HepG2 (cell line): ENCODE results near the gene GJD3. TPM values are rescaled to one million over a fixed set of nuclear protein-coding genes. Genes with fewer than 3 reads are reported as not detected.
A peak's percentile ranks its signal among the peaks of the same experiment; 100 is the strongest.

Experiments
- FOXA1 ChIP-seq, 2 experiments: fragments of 450-650 bp in 1 of 2; sonication (generic) in 1 of 2; formaldehyde crosslinking in 1 of 2; IDR thresholded peaks; 2 replicates each; pipeline versions ENCODE4 v1.4.0 to v1.6.1; 2016 to 2020; ENCODE audit warnings: missing genetic modification reagents in 1 of 2
- IRF2 ChIP-seq: IDR thresholded peaks from 2 replicates; pipeline ENCODE4 v1.6.1; 2018; ENCODE audit warnings: missing genetic modification reagents, missing compliant biosample characterization
- KDM5B ChIP-seq: sonication (generic); formaldehyde crosslinking; IDR thresholded peaks from 2 replicates; pipeline ENCODE4 v1.4.0; 2020; ENCODE audit warnings: missing genetic modification reagents, mild to moderate bottlenecking, borderline replicate concordance
- NCOR1 ChIP-seq: fragments of 200-600 bp; sonication (generic); IDR thresholded peaks from 2 replicates; pipeline ENCODE4 v1.7.0; 2017; ENCODE audit warnings: antibody characterized with exemption, low read length, borderline replicate concordance
- NFE2 ChIP-seq: sonication (generic); formaldehyde crosslinking; IDR thresholded peaks from 2 replicates; pipeline ENCODE4 v1.4.0; 2020; ENCODE audit warnings: missing genetic modification reagents
- NR2F6 ChIP-seq, 2 experiments: IDR thresholded peaks; 2 replicates each; pipeline ENCODE4 v1.6.1; 2016; ENCODE audit warnings: antibody characterized with exemption in 1 of 2, mild to moderate bottlenecking in 1 of 2
- PAXIP1 ChIP-seq: sonication (generic); formaldehyde crosslinking; conservative IDR thresholded peaks from 2 replicates; pipeline ENCODE4 v1.4.0; 2020; ENCODE audit warnings: mild to moderate bottlenecking, missing genetic modification reagents, moderate library complexity
- RAD51 ChIP-seq: fragments of 450-650 bp; IDR thresholded peaks from 2 replicates; pipeline ENCODE4 v1.6.1; 2016; ENCODE audit warnings: borderline replicate concordance
- RFXAP ChIP-seq: sonication (generic); formaldehyde crosslinking; IDR thresholded peaks from 2 replicates; pipeline ENCODE4 v1.4.0; 2020; ENCODE audit warnings: missing genetic modification reagents, borderline replicate concordance
- TFAP4 ChIP-seq: sonication (generic); IDR thresholded peaks from 2 replicates; pipeline ENCODE4 v1.6.1; 2016; ENCODE audit warnings: low read depth, borderline replicate concordance
- ZBTB21 ChIP-seq: sonication (generic); formaldehyde crosslinking; IDR thresholded peaks from 2 replicates; pipeline ENCODE4 v1.4.0; 2020; ENCODE audit warnings: missing genetic modification reagents
- ZBTB8A ChIP-seq: sonication (generic); formaldehyde crosslinking; IDR thresholded peaks from 2 replicates; pipeline ENCODE4 v1.4.0; 2020; ENCODE audit warnings: mild to moderate bottlenecking, low read depth, missing genetic modification reagents, borderline replicate concordance
- ZFP37 ChIP-seq: sonication (generic); formaldehyde crosslinking; IDR thresholded peaks from 2 replicates; pipeline ENCODE4 v1.4.0; 2020; ENCODE audit warnings: missing genetic modification reagents, borderline replicate concordance
- ZFP41 ChIP-seq: sonication (generic); formaldehyde crosslinking; IDR thresholded peaks from 2 replicates; pipeline ENCODE4 v1.4.0; 2020; ENCODE audit warnings: mild to moderate bottlenecking, missing genetic modification reagents, borderline replicate concordance
- ZNF101 ChIP-seq: sonication (generic); formaldehyde crosslinking; IDR thresholded peaks from 2 replicates; pipeline ENCODE4 v1.4.0; 2020; ENCODE audit warnings: mild to moderate bottlenecking, low read depth, missing genetic modification reagents, borderline replicate concordance
- ZNF674 ChIP-seq: sonication (generic); formaldehyde crosslinking; IDR thresholded peaks from 2 replicates; pipeline ENCODE4 v1.5.0; 2020; ENCODE audit warnings: low read depth, mild to moderate bottlenecking, missing genetic modification reagents
- ZNF709 ChIP-seq: sonication (generic); formaldehyde crosslinking; IDR thresholded peaks from 2 replicates; pipeline ENCODE4 v1.5.0; 2020; ENCODE audit warnings: mild to moderate bottlenecking, missing genetic modification reagents
- polyA plus RNA-seq, 8 experiments: library from polyadenylated mRNA; depleted of rRNA in 3 of 8; stranded (reverse) in 7 of 8; unstranded in 1 of 8; fragments of >200 nt; fragmentation: Illumina TruSeq in 4 of 8; extraction: Trizol in 4 of 8; gene quantifications; 2 replicates each; pipeline versions ENCODE4 v1.2.1 to v1.2.3, GENCODE V29; 2011 to 2016; ENCODE audit warnings: low read depth in 4 of 8, missing spikeins in 1 of 8, mixed read lengths in 1 of 8; ENCODE audit not compliant: insufficient read depth in 1 of 8
- total RNA-seq, 5 experiments: library from RNA; depleted of rRNA; stranded (reverse); fragments of >200 nt; fragmentation: Illumina TruSeq; extraction: Trizol; gene quantifications; 2 replicates each; pipeline ENCODE4 v1.2.3, GENCODE V29; 2016; ENCODE audit warnings: low read depth in 1 of 5
- TF ChIP-seq, protein P1 (sequence below): sonication (generic); formaldehyde crosslinking; IDR thresholded peaks from 2 replicates; pipeline ENCODE4 v1.4.0; 2020; ENCODE audit warnings: mild to moderate bottlenecking, missing genetic modification reagents
- TF ChIP-seq, protein P2 (sequence below): sonication (generic); formaldehyde crosslinking; IDR thresholded peaks from 2 replicates; pipeline ENCODE4 v1.4.0; 2020; ENCODE audit warnings: missing genetic modification reagents, borderline replicate concordance

The GJD3 gene
- total and polyA plus RNA-seq, 2 of the 13 experiments (the other 11 are each of a cell fraction or from before 2014, with no cell fraction given): not detected

- peak; percentile 5; the same call in 1 of the 2 replicates for TF ChIP-seq ZBTB21
- TF ChIP-seq RAD51: no peak
- 0 out of 2 replicates have a peak, but pooled peaks have one; percentile 64 for TF ChIP-seq KDM5B (CRISPR knock-in tag)
- TF ChIP-seq ZNF709 (CRISPR knock-in tag): 0 out of 2 replicates have a peak, but pooled peaks have one; percentile 4
- TF ChIP-seq IRF2 (CRISPR knock-in tag): peak; percentile 1; the same call in 1 of the 2 replicates
- peak; percentile 47; the same call in 1 of the 2 replicates for TF ChIP-seq TFAP4
- 0 out of 2 replicates have a peak, but pooled peaks have one; percentile 7 for TF ChIP-seq ZFP41
- no peak for TF ChIP-seq ZBTB8A (CRISPR knock-in tag)
- TF ChIP-seq RFXAP (CRISPR knock-in tag): no peak
- TF ChIP-seq FOXA1 (IDR thresholded peaks at IDR 0.05): no peak
- TF ChIP-seq FOXA1 (CRISPR knock-in tag; IDR thresholded peaks at IDR 0.05): no peak
- TF ChIP-seq, protein P1, sequence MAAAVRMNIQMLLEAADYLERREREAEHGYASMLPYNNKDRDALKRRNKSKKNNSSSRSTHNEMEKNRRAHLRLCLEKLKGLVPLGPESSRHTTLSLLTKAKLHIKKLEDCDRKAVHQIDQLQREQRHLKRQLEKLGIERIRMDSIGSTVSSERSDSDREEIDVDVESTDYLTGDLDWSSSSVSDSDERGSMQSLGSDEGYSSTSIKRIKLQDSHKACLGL (CRISPR knock-in tag): no peak
- TF ChIP-seq ZFP37 (CRISPR knock-in tag): no peak
- peak; percentile 49 for TF ChIP-seq NCOR1
- TF ChIP-seq NFE2 (CRISPR knock-in tag): no peak
- TF ChIP-seq ZNF674: no peak
- no peak for TF ChIP-seq ZNF101 (CRISPR knock-in tag)
- peak; percentile 45; the same call in 1 of the 2 replicates for TF ChIP-seq PAXIP1
- TF ChIP-seq, protein P2, sequence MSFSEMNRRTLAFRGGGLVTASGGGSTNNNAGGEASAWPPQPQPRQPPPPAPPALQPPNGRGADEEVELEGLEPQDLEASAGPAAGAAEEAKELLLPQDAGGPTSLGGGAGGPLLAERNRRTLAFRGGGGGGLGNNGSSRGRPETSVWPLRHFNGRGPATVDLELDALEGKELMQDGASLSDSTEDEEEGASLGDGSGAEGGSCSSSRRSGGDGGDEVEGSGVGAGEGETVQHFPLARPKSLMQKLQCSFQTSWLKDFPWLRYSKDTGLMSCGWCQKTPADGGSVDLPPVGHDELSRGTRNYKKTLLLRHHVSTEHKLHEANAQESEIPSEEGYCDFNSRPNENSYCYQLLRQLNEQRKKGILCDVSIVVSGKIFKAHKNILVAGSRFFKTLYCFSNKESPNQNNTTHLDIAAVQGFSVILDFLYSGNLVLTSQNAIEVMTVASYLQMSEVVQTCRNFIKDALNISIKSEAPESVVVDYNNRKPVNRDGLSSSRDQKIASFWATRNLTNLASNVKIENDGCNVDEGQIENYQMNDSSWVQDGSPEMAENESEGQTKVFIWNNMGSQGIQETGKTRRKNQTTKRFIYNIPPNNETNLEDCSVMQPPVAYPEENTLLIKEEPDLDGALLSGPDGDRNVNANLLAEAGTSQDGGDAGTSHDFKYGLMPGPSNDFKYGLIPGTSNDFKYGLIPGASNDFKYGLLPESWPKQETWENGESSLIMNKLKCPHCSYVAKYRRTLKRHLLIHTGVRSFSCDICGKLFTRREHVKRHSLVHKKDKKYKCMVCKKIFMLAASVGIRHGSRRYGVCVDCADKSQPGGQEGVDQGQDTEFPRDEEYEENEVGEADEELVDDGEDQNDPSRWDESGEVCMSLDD (CRISPR knock-in tag): peak; percentile 82; the same call in 1 of the 2 replicates
- 0 out of 2 replicates have a peak, but pooled peaks have one; percentile 8 for TF ChIP-seq NR2F6 (IDR thresholded peaks at IDR 0.05)
- TF ChIP-seq NR2F6 (CRISPR knock-in tag; IDR thresholded peaks at IDR 0.05): no peak
Observed at GRCh38 chr17:40345994-40346764, 18.4 kb downstream of the GJD3 start (continued).
